ENCODE data around the gene ESRRB.

The ESRRB gene

DNA sequence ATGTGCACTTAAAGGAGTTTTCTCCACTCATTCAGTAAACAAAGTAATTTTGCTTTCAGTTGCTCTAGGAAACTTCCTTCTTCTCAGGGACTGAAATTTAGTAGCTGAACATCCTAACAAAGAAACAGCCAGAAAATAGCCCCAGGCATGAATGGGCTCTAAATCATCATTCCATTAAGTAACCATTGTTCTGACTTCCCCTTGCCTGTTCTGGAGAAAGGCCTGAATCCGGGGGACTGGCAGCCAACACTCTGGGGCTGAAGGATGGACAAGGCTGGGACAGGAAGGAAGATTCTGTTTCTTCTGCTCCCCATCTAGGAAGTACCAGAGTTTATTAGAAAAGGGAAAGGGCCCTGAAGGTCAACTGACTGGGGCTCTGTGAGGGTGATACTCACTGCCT lies 104.5 kb downstream of the ESRRB start:
- no peak overlapping the region for H3K4me3 ChIP-seq
- no peak for DNase-seq (ENCODE audit: low spot score)
- H3K27ac ChIP-seq, result no peak overlapping the region
- TF ChIP-seq, protein P1, sequence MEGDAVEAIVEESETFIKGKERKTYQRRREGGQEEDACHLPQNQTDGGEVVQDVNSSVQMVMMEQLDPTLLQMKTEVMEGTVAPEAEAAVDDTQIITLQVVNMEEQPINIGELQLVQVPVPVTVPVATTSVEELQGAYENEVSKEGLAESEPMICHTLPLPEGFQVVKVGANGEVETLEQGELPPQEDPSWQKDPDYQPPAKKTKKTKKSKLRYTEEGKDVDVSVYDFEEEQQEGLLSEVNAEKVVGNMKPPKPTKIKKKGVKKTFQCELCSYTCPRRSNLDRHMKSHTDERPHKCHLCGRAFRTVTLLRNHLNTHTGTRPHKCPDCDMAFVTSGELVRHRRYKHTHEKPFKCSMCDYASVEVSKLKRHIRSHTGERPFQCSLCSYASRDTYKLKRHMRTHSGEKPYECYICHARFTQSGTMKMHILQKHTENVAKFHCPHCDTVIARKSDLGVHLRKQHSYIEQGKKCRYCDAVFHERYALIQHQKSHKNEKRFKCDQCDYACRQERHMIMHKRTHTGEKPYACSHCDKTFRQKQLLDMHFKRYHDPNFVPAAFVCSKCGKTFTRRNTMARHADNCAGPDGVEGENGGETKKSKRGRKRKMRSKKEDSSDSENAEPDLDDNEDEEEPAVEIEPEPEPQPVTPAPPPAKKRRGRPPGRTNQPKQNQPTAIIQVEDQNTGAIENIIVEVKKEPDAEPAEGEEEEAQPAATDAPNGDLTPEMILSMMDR (IDR thresholded peaks at IDR 0.05), result no peak

DNA sequence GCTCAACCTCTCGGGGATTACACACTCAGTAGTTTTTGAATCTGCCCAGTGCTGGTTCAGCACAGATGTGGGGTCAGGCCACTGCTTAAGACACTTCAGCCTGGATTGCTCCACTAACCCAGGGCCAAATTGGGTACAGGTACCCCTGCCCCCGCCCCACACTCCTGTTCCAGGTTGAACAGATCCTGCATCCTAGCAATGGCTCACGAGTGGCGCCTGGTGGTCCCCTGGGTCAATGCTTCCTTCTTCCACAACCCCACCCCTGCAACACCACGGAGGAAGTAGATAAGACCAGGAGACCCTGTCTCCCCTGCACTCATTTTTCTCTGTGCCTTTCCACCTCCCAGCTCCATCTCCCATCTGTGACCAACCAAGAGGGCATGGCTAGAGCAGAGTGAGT lies 108.4 kb downstream of the ESRRB start:
- no peak for DNase-seq (ENCODE audit: low spot score)
- H3K27ac ChIP-seq, result no peak overlapping the region
- H3K4me3 ChIP-seq, result no peak overlapping the region
- TF ChIP-seq, protein P1 (IDR thresholded peaks at IDR 0.05), result no peak

DNA sequence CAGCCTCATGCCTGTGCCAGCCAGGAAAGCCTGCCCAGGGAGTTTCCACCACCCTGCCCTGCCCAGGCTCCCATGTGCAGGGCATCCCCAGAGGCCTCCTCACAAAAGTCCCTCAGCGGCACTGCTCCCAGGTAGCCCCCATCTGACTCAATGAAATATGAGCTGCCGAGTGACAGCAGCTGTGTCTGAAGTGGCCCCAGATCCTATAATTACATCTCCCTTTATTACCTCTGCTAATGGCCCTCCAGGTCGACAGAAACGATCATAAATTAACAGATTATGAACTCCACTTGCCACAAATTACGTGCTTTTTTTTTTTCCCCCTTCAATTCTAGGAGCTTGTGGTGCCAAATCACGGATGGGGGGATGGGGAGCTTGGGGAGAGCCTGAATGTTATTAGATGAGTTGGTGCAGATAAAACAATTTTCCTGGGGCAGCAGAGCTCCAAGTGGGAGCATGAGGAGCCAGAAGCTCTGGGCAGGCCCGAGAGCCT lies 110.4 kb downstream of the ESRRB start:
- TF ChIP-seq, protein P1 (IDR thresholded peaks at IDR 0.05), result no peak
- Histone ChIP-seq H3K27ac (no peak overlapping the region), H3K4me3 (no peak overlapping the region)
- no peak for DNase-seq (ENCODE audit: low spot score)

DNA sequence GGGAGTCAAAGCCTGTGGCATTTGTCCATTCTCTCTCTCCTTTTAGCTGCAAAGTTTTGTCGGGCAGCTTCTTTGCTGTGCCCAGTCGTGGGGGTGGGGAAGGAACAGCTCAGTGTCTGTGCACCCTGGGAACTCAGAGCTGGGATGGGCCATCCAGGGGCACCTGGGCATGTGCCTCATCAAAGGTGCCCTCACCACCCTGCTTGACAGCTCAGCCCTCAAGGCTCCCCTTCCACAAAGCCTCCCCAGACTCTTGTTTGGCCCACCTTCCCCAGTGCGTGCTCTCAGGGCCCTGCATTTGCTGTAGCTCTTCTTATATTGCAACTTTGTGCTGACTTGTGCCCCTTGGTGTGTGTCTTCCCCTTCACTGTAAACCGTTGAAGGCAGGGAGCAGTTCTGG lies 112.6 kb downstream of the ESRRB start:
- Histone ChIP-seq H3K4me3 (no peak overlapping the region), H3K27ac (no peak overlapping the region)
- TF ChIP-seq, protein P1 (IDR thresholded peaks at IDR 0.05), result no peak
- no peak for DNase-seq (ENCODE audit: low spot score)

DNA sequence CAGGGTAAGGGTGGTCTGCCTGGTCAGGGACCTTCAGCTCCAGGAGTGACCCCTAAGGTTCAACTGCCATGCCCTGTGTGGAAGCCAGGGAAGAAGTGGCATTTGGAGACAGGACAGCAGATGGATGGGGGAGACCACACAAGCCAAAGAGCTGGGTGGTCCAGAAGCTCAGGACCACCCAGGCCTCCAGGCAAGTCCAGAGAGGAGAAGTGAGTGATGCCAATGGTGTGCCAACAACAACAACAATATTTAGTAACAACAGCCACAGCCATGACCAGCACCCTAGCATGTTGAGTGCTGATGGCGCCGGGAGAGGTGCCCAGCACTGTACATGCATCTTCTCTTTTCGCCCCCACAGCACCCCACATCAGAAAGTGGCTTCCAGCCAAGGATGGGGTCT lies 113.7 kb downstream of the ESRRB start:
- no peak for DNase-seq (ENCODE audit: low spot score)
- Histone ChIP-seq H3K4me3 (no peak overlapping the region), H3K27ac (no peak overlapping the region)
- TF ChIP-seq, protein P1 (IDR thresholded peaks at IDR 0.05), result no peak

DNA sequence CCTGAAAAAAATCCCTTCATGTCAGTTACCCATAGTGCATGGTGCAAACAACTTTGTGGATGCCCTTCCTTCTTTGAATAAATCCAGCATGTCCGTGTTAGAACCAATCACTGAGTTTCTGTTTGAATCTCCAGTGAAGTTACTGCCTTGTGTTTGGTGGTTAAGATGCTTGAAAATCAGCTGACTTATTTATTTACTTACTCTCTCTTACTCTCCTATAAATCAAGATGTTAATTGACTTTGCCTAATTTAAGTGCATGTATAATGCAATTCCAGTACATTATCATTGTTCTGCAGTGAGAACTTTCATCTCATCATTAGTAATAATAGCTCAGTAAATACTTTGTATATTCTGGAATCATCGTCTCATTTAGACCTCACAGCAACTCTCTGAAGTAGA lies 114.2 kb downstream of the ESRRB start:
- Histone ChIP-seq H3K4me3 (no peak overlapping the region), H3K27ac (no peak overlapping the region)
- TF ChIP-seq, protein P1 (IDR thresholded peaks at IDR 0.05), result no peak
- DNase-seq (ENCODE audit: low spot score), result no peak

DNA sequence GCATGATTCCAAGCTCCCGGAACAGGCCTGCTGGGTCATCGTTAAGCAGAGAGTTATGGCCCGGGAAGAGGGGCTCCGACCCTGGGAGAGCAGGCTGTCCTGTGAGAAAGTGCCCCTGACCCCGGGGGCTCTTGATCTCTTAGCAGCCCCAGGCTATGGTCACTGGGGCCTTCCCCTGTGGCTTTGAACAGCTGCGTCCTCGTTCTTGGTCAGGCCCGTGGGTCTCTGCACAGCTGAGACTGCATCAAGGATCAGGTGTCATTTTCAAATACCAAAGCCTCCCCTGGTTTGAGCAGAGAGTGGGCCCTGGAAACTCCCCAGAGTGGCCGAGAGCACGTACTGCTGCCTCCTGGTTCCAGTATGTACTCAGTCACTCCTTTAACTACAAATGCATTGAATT lies 114.8 kb downstream of the ESRRB start:
- H3K4me3 ChIP-seq, result no peak overlapping the region
- H3K27ac ChIP-seq, result no peak overlapping the region
- TF ChIP-seq, protein P1 (IDR thresholded peaks at IDR 0.05), result no peak
- DNase-seq (ENCODE audit: low spot score), result no peak
